ENCODE results near the gene ABCA8. TPM values are rescaled to one million over a fixed set of nuclear protein-coding genes. Genes with fewer than 3 reads are reported as not detected.

ABCA8 gene
- total and polyA plus RNA-seq, 2 of the 8 experiments (the other 6 are each of a cell fraction or from before 2014, with no cell fraction given), result not detected

GRCh38 chr17:68849673-68850610 is 105.2 kb downstream of the ABCA8 start:
- no peak overlapping the region for H4K8ac ChIP-seq (ENCODE audit: extremely low read depth, insufficient read depth, low read length)
- no peak overlapping the region for H2AK5ac ChIP-seq (ENCODE audit: low read depth, low read length)
- H3K23me2 ChIP-seq (ENCODE audit: low read depth, low read length), result no peaks in the 10 kb centered on the region
- peak overlapping the region; percentile 60; the same call in 1 of the 2 replicates for H2AFZ ChIP-seq (ENCODE audit: low read length)
- H3K18ac ChIP-seq (ENCODE audit: extremely low read depth, low read length), result no peak overlapping the region
- no peaks in the 10 kb centered on the region for H4K20me1 ChIP-seq (replicated peaks in 1 of 2; ENCODE audit: control insufficient read depth in 1 of 2, insufficient read depth in 2 of 2, low read length in 2 of 2)
- no peak overlapping the region for H3K4ac ChIP-seq (replicated peaks; ENCODE audit: insufficient read length, low read depth, low read length)
- ChIA-PET CTCF (ENCODE audit: partially characterized antibody) (interaction anchor here (1.4 kb wide), 1 partner anchor 62 kb away, joined by 3 read pairs; no protein-coding TSS in a partner anchor), POLR2A (ENCODE audit: partially characterized antibody) (no interaction called here)
- no peak overlapping the region for H3K27ac ChIP-seq (ENCODE audit: low read depth, low read length)
- H3K79me1 ChIP-seq (ENCODE audit: low read depth, low read length), result no peaks in the 10 kb centered on the region
- no peak for FAIRE-seq
- DNase-seq (ENCODE audit: low read depth in 1 of 2, low spot score in 2 of 2), result no peak
- H3K14ac ChIP-seq (ENCODE audit: insufficient read length), result no peak overlapping the region
- TF ChIP-seq SUZ12 (IDR thresholded peaks at IDR 0.05; ENCODE audit: low read length), result no peak
- no peak for TF ChIP-seq BRCA1 (IDR thresholded peaks at IDR 0.05; ENCODE audit: low read depth, low read length)
- TF ChIP-seq CEBPB (IDR thresholded peaks at IDR 0.05; ENCODE audit: low read depth, low read length), result no peak
- no peak for TF ChIP-seq PHF8 (conservative IDR thresholded peaks at IDR 0.05; ENCODE audit: low read depth, low read length)
- TF ChIP-seq KDM1A (IDR thresholded peaks at IDR 0.05; ENCODE audit: borderline replicate concordance, low read length), result no peak
- TF ChIP-seq RNF2 (IDR thresholded peaks at IDR 0.05; ENCODE audit: borderline replicate concordance, low read depth, low read length, missing control alignments, poor library complexity, severe bottlenecking), result no peak
- TF ChIP-seq E2F6 (IDR thresholded peaks at IDR 0.05), result no peak
- TF ChIP-seq TAF7 (optimal IDR thresholded peaks at IDR 0.05; ENCODE audit: borderline replicate concordance, low read depth, low read length), result no peak
- TF ChIP-seq SIN3A (conservative IDR thresholded peaks at IDR 0.05 in 1 of 2, IDR thresholded peaks at IDR 0.05 in 1 of 2; ENCODE audit: low read depth in 1 of 2, low read length in 2 of 2), result no peak
- no peak overlapping the region for H2BK15ac ChIP-seq (ENCODE audit: low read length)
- H3K4me1 ChIP-seq (replicated peaks in 1 of 4; ENCODE audit: control insufficient read depth in 3 of 4, insufficient read depth in 4 of 4, low read length in 3 of 4), result no peaks in the 10 kb centered on the region
- H2BK5ac ChIP-seq (ENCODE audit: low read depth, low read length), result no peak overlapping the region
- H3K79me2 ChIP-seq (ENCODE audit: control insufficient read depth in 1 of 2, insufficient read depth in 2 of 2, low read length in 2 of 2), result no peaks in the 10 kb centered on the region
- H4K91ac ChIP-seq (replicated peaks; ENCODE audit: insufficient read length, low read length), result no peak overlapping the region
- no peaks in the 10 kb centered on the region for H3K9me3 ChIP-seq (ENCODE audit: insufficient read depth in 2 of 2, low read depth in 1 of 2, low read length in 1 of 2)
- H3K36me3 ChIP-seq (ENCODE audit: control insufficient read depth in 2 of 4, insufficient read depth in 4 of 4, low read length in 3 of 4), result no peaks in the 10 kb centered on the region
- WGBS, 2 experiments (ENCODE audit: extremely low coverage in 1 of 2, insufficient coverage in 1 of 2, insufficient read length in 1 of 2, insufficient replicate concordance in 2 of 2, low coverage in 1 of 2, low lambda C conversion rate in 2 of 2, missing lambda C conversion rate in 1 of 2), result 94% methylated on average over 7 of the region's 7 CpGs; no CpG with 5 or more reads in 1 of the 2 experiments
- no peak overlapping the region for H2BK20ac ChIP-seq (ENCODE audit: low read length)
- H2BK12ac ChIP-seq (ENCODE audit: low read depth, low read length), result no peak overlapping the region
- no peak overlapping the region for H4K5ac ChIP-seq (ENCODE audit: insufficient read length, low read depth, low read length)
- H2BK120ac ChIP-seq (replicated peaks; ENCODE audit: low read depth, low read length), result no peak overlapping the region
- H3K23ac ChIP-seq (ENCODE audit: insufficient read length), result no peak overlapping the region
- H3K4me2 ChIP-seq (ENCODE audit: insufficient read depth in 1 of 2, low read depth in 2 of 2, low read length in 2 of 2), result no peak overlapping the region
- no peaks in the 10 kb centered on the region for H3K27me3 ChIP-seq (replicated peaks in 1 of 4; ENCODE audit: control insufficient read depth in 3 of 4, extremely low read depth in 1 of 4, insufficient read depth in 3 of 4, low read length in 3 of 4)
- no peak overlapping the region for H3K4me3 ChIP-seq (ENCODE audit: extremely low read depth in 1 of 4, insufficient read depth in 2 of 4, low read depth in 3 of 4, low read length in 4 of 4)
- no peak overlapping the region for H3K56ac ChIP-seq (replicated peaks; ENCODE audit: insufficient read length, low read depth, low read length)
- H3K9ac ChIP-seq (replicated peaks in 1 of 4; ENCODE audit: extremely low read depth in 1 of 4, low read depth in 3 of 4, low read length in 3 of 4), result no peak overlapping the region
